HEK293 (cell line): ENCODE data around the gene OTUD1.

ENCODE experiments used
- CTCF ChIA-PET: fragments of 350-600 bp; formaldehyde crosslinking; extraction: SDS; loops from one replicate; lab custom pipeline; 2021; ENCODE audit warnings: antibody characterized with exemption; lab: Yijun Ruan, JAX
- POLR2A ChIA-PET: fragments of 300-600 bp; formaldehyde crosslinking; extraction: SDS; loops from one replicate; lab custom pipeline; 2020; ENCODE audit warnings: antibody characterized with exemption, inconsistent platforms; lab: Yijun Ruan, JAX
- H3K27ac ChIP-seq: fragments of 200-500 bp; sonication (Bioruptor generic); 2 replicates; pipeline ENCODE4 v1.5.1; 2014; ENCODE audit warnings: low read depth, low read length, control low read depth, inconsistent platforms; ENCODE audit errors: extremely low read depth
- H3K36me3 ChIP-seq, 2 experiments: fragments of 200-500 bp in 1 of 2; sonication (Bioruptor generic) in 1 of 2; 1 replicate in 1 of 2; 2 replicates in 1 of 2; pipeline ENCODE4 v1.5.1; 2014 to 2017; ENCODE audit warnings: inconsistent platforms in 2 of 2, low read length in 2 of 2; ENCODE audit not compliant: control insufficient read depth in 2 of 2, insufficient read depth in 1 of 2
- H3K4me1 ChIP-seq: fragments of 200-500 bp; sonication (Bioruptor generic); 2 replicates; pipeline ENCODE4 v1.5.1; 2014; ENCODE audit warnings: mild to moderate bottlenecking, low read length, inconsistent platforms; ENCODE audit not compliant: control insufficient read depth, insufficient read depth
- H3K4me3 ChIP-seq: 2 replicates; pipeline ENCODE4 v1.5.1; 2011; ENCODE audit warnings: low read depth, mild to moderate bottlenecking, control low read depth, low read length, moderate library complexity
- H3K9me3 ChIP-seq: fragments of 200-500 bp; sonication (Bioruptor generic); 2 replicates; pipeline ENCODE4 v1.5.1; 2014; ENCODE audit warnings: low read depth, low read length, inconsistent platforms; ENCODE audit not compliant: control insufficient read depth, insufficient read depth
- FEZF1 ChIP-seq: fragments of 450-650 bp; formaldehyde crosslinking; IDR thresholded peaks from 2 replicates; pipeline ENCODE4 v1.5.1; 2016; ENCODE audit warnings: missing biosample characterization, missing genetic modification characterization
- PRDM10 ChIP-seq: fragments of 450-650 bp; formaldehyde crosslinking; IDR thresholded peaks from 2 replicates; pipeline ENCODE4 v1.5.1; 2016; ENCODE audit warnings: missing biosample characterization, missing genetic modification characterization
- TSHZ1 ChIP-seq: fragments of 450-650 bp; formaldehyde crosslinking; IDR thresholded peaks from 2 replicates; pipeline ENCODE4 v1.5.1; 2016; ENCODE audit warnings: missing biosample characterization, missing genetic modification characterization, borderline replicate concordance
- ZNF280C ChIP-seq: fragments of 450-650 bp; formaldehyde crosslinking; IDR thresholded peaks from 2 replicates; pipeline ENCODE4 v1.5.1; 2016; ENCODE audit warnings: missing biosample characterization, missing genetic modification characterization
- ZNF362 ChIP-seq: fragments of 450-650 bp; formaldehyde crosslinking; IDR thresholded peaks from 2 replicates; pipeline ENCODE4 v1.5.1; 2016; ENCODE audit warnings: missing biosample characterization, missing genetic modification characterization
- ZNF366 ChIP-seq: fragments of 450-650 bp; formaldehyde crosslinking; conservative IDR thresholded peaks from 2 replicates; pipeline ENCODE4 v1.5.1; 2016; ENCODE audit warnings: missing biosample characterization, missing genetic modification characterization
- ZNF639 ChIP-seq: fragments of 450-650 bp; formaldehyde crosslinking; IDR thresholded peaks from 2 replicates; pipeline ENCODE4 v1.5.1; 2016; ENCODE audit warnings: missing biosample characterization, missing genetic modification characterization
- ZNF677 ChIP-seq: fragments of 450-650 bp; IDR thresholded peaks from 2 replicates; pipeline ENCODE4 v1.5.0; 2018; ENCODE audit warnings: missing biosample characterization, mild to moderate bottlenecking, missing genetic modification characterization, moderate library complexity
- ZNF792 ChIP-seq: fragments of 450-650 bp; formaldehyde crosslinking; IDR thresholded peaks from 2 replicates; pipeline ENCODE4 v1.5.1; 2016; ENCODE audit warnings: missing biosample characterization, missing genetic modification characterization
- ZNF830 ChIP-seq: fragments of 450-650 bp; IDR thresholded peaks from 2 replicates; pipeline ENCODE4 v1.5.0; 2018; ENCODE audit warnings: missing biosample characterization, missing genetic modification characterization, low read depth, mild to moderate bottlenecking, moderate library complexity

Gene OTUD1

GRCh38 chr10:23412223-23412622, 26.7 kb upstream of the OTUD1 start (continued):
- TF ChIP-seq ZNF362 = peak; percentile 31; the same call in 1 of the 2 replicates
- no peak for TF ChIP-seq ZNF830 (tag by site-specific recombination)
- peak; percentile 84 for TF ChIP-seq ZNF639 (tag by site-specific recombination)
- TF ChIP-seq ZNF280C (tag by site-specific recombination) = no peak
- peak; percentile 81 for TF ChIP-seq ZNF366 (tag by site-specific recombination)
- TF ChIP-seq TSHZ1 = peak; percentile 23; the same call in 1 of the 2 replicates
- no peak for TF ChIP-seq ZNF792

- CTCF ChIA-PET = no interaction called here
- H3K4me1 ChIP-seq = peaks cover 6% of the 10 kb centered on the region
Observed at GRCh38 chr10:23413629-23414089, 25.2 kb upstream of the OTUD1 start.

More at GRCh38 chr10:23413629-23414089, 25.2 kb upstream of the OTUD1 start:
- POLR2A ChIA-PET = interaction anchor here (0.6 kb wide), 1 partner anchor 10 kb away, joined by 3 read pairs; no protein-coding TSS in a partner anchor
- TF ChIP-seq FEZF1 (tag by site-specific recombination) (no peak), PRDM10 (tag by site-specific recombination) (peak; percentile 62), ZNF677 (tag by site-specific recombination) (no peak)
- TF ChIP-seq, all 188 proteins: peak for 1
- no peak overlapping the region for H3K27ac ChIP-seq
- no peaks in the 10 kb centered on the region for H3K9me3 ChIP-seq
- no peaks in the 10 kb centered on the region for H3K36me3 ChIP-seq
- no peak overlapping the region for H3K4me3 ChIP-seq
